Neuronal stem cell (in vitro differentiated cells): Measurements from ENCODE around the gene MVK.
A peak's percentile ranks its signal among the peaks of the same experiment; 100 is the strongest.

Source experiments
- DNase-seq: peaks from one replicate; pipeline ENCODE4 v3.0.0-alpha.2; 2013; ENCODE audit warnings: low spot score
- H2AFZ ChIP-seq: one replicate; pipeline ENCODE4 v1.6.1; 2013; ENCODE audit warnings: mild to moderate bottlenecking, low read length, inconsistent platforms
- H2AK5ac ChIP-seq: 2 replicates; pipeline ENCODE4 v1.6.1; 2013; ENCODE audit warnings: low read depth, mild to moderate bottlenecking, inconsistent platforms, low read length, moderate library complexity, mixed read lengths
- H2BK120ac ChIP-seq: 2 replicates; pipeline ENCODE4 v1.6.1; 2013; ENCODE audit warnings: low read depth, mild to moderate bottlenecking, inconsistent platforms, low read length, moderate library complexity, mixed read lengths
- H2BK12ac ChIP-seq: one replicate; pipeline ENCODE4 v1.6.1; 2013; ENCODE audit warnings: low read length, inconsistent platforms
- H2BK15ac ChIP-seq: 2 replicates; pipeline ENCODE4 v1.6.1; 2013; ENCODE audit warnings: mild to moderate bottlenecking, low read length, inconsistent platforms, mixed read lengths
- H2BK5ac ChIP-seq: one replicate; pipeline ENCODE4 v1.6.1; 2013; ENCODE audit warnings: inconsistent platforms, mild to moderate bottlenecking, low read length, moderate library complexity
- H3K14ac ChIP-seq: one replicate; pipeline ENCODE4 v1.6.1; 2013; ENCODE audit warnings: low read length, inconsistent platforms
- H3K18ac ChIP-seq: 2 replicates; pipeline ENCODE4 v1.6.1; 2013; ENCODE audit warnings: low read length, inconsistent platforms
- H3K23ac ChIP-seq: 2 replicates; pipeline ENCODE4 v1.6.1; 2013; ENCODE audit warnings: low read depth, mild to moderate bottlenecking, mixed read lengths, low read length, inconsistent platforms; ENCODE audit not compliant: poor library complexity
- H3K27ac ChIP-seq: replicated peaks from 3 replicates; pipeline ENCODE4 v1.5.1; 2013; ENCODE audit warnings: low read length, inconsistent platforms
- H3K27me3 ChIP-seq, 3 experiments: 2 replicates each; pipeline ENCODE4 v1.6.1; 2013; ENCODE audit warnings: low read length in 3 of 3, mild to moderate bottlenecking in 2 of 3, inconsistent platforms in 1 of 3, low read depth in 1 of 3, mixed read lengths in 1 of 3, moderate library complexity in 1 of 3; ENCODE audit not compliant: control insufficient read depth in 3 of 3, insufficient read depth in 3 of 3
- H3K36me3 ChIP-seq, 2 donors: replicated peaks in 1 of 2; 2 replicates each; pipeline ENCODE4 v1.6.1; 2013; ENCODE audit warnings: low read length in 2 of 2; ENCODE audit not compliant: control insufficient read depth in 2 of 2, insufficient read depth in 2 of 2
- H3K4ac ChIP-seq: 2 replicates; pipeline ENCODE4 v1.6.1; 2013; ENCODE audit warnings: inconsistent platforms, mild to moderate bottlenecking, low read length, moderate library complexity
- H3K4me1 ChIP-seq, 2 donors: 1 replicate in 1 of 2; 2 replicates in 1 of 2; pipeline ENCODE4 v1.6.1; 2013; ENCODE audit warnings: low read length in 2 of 2, low read depth in 1 of 2; ENCODE audit not compliant: control insufficient read depth in 2 of 2, insufficient read depth in 1 of 2
- H3K4me2 ChIP-seq: one replicate; pipeline ENCODE4 v1.6.1; 2013; ENCODE audit warnings: mild to moderate bottlenecking, low read length, inconsistent platforms; ENCODE audit not compliant: insufficient read depth, poor library complexity, severe bottlenecking
- H3K4me3 ChIP-seq, 2 donors: 2 replicates each; pipeline ENCODE4 v1.5.1; 2013; ENCODE audit warnings: low read length in 2 of 2, mild to moderate bottlenecking in 2 of 2, inconsistent platforms in 1 of 2, moderate library complexity in 1 of 2
- H3K79me1 ChIP-seq: one replicate; pipeline ENCODE4 v1.6.1; 2013; ENCODE audit warnings: low read depth, mild to moderate bottlenecking, inconsistent platforms, low read length, moderate library complexity
- H3K9ac ChIP-seq: one replicate; pipeline ENCODE4 v1.6.1; 2013; ENCODE audit warnings: mild to moderate bottlenecking, low read depth, low read length, inconsistent platforms; ENCODE audit not compliant: poor library complexity
- H3K9me3 ChIP-seq, 2 donors: replicated peaks in 1 of 2; 2 replicates each; pipeline versions ENCODE3 to v1.6.1; 2013; ENCODE audit warnings: low read length in 2 of 2, mild to moderate bottlenecking in 2 of 2, inconsistent platforms in 1 of 2, low read depth in 1 of 2, mixed read lengths in 1 of 2, moderate library complexity in 1 of 2; ENCODE audit not compliant: control insufficient read depth in 2 of 2, insufficient read depth in 1 of 2
- H4K8ac ChIP-seq: one replicate; pipeline ENCODE4 v1.6.1; 2013; ENCODE audit warnings: low read depth, mild to moderate bottlenecking, inconsistent platforms, low read length, moderate library complexity
- H4K91ac ChIP-seq: one replicate; pipeline ENCODE4 v1.6.1; 2013; ENCODE audit warnings: low read length, low read depth, mild to moderate bottlenecking, inconsistent platforms; ENCODE audit not compliant: poor library complexity
- WGBS, 2 donors: extraction: QIAGEN DNeasy Blood & Tissue Kit; methylation state at CpG; one replicate each; pipeline ENCODE4 v1.1.7; 2013; ENCODE audit warnings: missing lambda C conversion rate in 2 of 2, mixed read lengths in 1 of 2; ENCODE audit not compliant: insufficient read length in 2 of 2, insufficient replicate concordance in 1 of 2; ENCODE audit errors: extremely low coverage in 2 of 2; 5-methylcytosine and 5-hydroxymethylcytosine counted together

The MVK gene

DNA sequence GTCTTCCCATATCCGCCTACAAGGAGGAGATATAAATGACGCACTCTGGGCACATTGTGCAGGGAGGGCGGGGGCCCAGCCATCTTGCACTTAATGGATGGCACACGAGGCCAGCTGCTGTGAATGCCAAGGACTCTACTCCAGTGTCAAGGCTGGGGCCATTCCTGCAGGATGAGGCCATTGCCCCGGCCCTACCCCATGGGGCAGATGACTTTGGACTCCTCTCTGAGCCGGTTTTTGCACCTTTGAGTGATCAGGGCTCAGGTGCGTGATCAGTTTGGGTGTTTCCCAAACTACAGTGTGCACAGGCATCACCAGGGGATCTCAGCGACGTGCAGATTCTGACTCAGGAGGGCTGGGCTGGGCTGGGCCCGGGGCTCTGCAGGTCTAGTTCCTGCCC lies 16.4 kb upstream of the MVK start:
- Histone ChIP-seq H3K14ac (no peak overlapping the region), H4K91ac (no peak overlapping the region), H3K9ac (no peak overlapping the region), H3K18ac (no peak overlapping the region), H3K9me3 (no peaks in the 10 kb centered on the region), H3K27ac (no peak overlapping the region), H2BK120ac (no peak overlapping the region), H3K4ac (no peak overlapping the region), H3K36me3 (peaks cover 12 to 63% of the 10 kb centered on the region in 2 donors), H2BK5ac (no peak overlapping the region), H2BK15ac (no peak overlapping the region), H3K23ac (no peak overlapping the region), H3K4me2 (no peak overlapping the region), H2AK5ac (no peak overlapping the region), H3K4me3 (no peak overlapping the region), H3K27me3 (no peaks in the 10 kb centered on the region), H2BK12ac (no peak overlapping the region), H2AFZ (no peak overlapping the region), H3K79me1 (no peaks in the 10 kb centered on the region), H4K8ac (no peak overlapping the region), H3K4me1 (peaks cover 0 to 17% of the 10 kb centered on the region in 2 donors)
- WGBS, 2 donors, result no CpG with 5 or more reads among the region's 10 CpGs
- DNase-seq, result no peak

DNA sequence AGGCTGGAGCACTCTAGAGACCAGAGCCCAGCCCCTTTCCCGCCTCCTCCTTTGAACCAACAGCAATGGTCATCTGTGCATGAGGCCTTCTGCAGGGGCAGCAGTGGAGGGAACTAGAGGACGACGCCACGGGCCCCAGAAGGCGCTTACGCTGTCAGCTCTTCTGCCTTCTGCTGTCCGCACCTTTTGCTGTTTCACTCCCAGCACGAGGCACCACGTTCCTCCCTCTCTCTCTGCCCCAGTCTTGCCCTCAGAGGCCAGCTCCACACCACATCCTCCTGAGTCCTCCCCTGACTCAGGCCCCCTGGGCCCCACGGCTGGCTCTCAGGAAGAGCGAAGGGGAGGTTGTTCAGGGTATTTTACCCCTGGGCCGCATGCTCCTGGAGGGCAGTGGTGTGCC lies 15.8 kb upstream of the MVK start:
- Histone ChIP-seq H3K4me3 (no peak overlapping the region), H3K36me3 (peaks cover 16 to 69% of the 10 kb centered on the region in 2 donors), H3K9ac (peak overlapping the region; percentile 24), H2AK5ac (no peak overlapping the region), H2AFZ (no peak overlapping the region), H3K18ac (peak overlapping the region; percentile 66), H2BK5ac (no peak overlapping the region), H3K4ac (no peak overlapping the region), H3K9me3 (peaks cover 0 to 1% of the 10 kb centered on the region in 2 donors), H2BK120ac (no peak overlapping the region), H3K27me3 (no peaks in the 10 kb centered on the region), H3K79me1 (no peaks in the 10 kb centered on the region), H4K8ac (no peak overlapping the region), H2BK12ac (no peak overlapping the region), H2BK15ac (no peak overlapping the region), H3K27ac (no peak overlapping the region), H3K23ac (peak overlapping the region; percentile 11), H3K14ac (peak overlapping the region; percentile 76), H4K91ac (no peak overlapping the region), H3K4me2 (no peak overlapping the region), H3K4me1 (peaks cover 0 to 17% of the 10 kb centered on the region in 2 donors)
- no peak for DNase-seq
- no CpG with 5 or more reads among the region's 12 CpGs for WGBS, 2 donors

DNA sequence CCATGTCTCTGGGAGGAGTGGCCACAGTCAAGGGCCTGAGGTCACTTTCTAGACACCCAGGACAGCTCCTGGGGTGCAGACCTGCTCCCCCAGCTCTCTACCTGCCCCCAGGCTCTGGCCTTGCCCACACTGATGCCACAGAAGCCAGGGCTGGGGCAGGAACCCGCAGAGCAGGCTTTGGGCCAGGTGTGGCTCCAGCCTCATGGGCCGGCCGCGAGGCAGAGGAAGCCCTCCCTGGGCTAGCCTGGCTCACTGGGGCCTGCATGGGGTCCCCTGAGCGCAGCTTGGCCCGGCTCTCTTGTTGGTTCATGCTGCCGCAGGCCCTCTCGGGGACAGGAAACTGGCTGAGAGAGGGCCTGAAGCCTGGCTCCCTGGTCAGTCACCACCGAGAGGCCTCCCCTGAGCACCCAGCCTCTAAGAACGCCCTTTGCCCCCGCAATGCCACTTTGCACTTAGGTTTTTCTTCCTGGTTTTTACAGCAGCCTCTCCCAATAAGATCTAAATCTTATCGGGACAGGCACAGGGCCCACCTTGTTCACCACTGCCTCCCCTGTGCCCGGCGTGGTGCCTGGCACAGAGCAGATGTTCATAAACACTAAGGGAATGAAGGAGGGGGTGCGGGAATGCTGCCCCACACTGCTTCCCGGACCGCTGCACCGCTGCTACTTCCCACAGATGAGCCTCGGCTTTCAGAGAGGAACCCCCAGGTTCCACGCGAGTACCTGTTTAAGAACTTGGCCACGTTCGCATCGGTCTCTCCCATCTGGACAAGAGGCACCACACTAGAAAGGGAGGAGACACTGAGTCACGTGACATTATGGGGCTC lies 15.0 kb upstream of the MVK start:
- no peak for DNase-seq
- Histone ChIP-seq H3K4ac (no peak overlapping the region), H2AK5ac (no peak overlapping the region), H2AFZ (no peak overlapping the region), H4K8ac (no peak overlapping the region), H3K27me3 (no peaks in the 10 kb centered on the region), H2BK15ac (no peak overlapping the region), H3K14ac (no peak overlapping the region), H3K9ac (peak overlapping the region; percentile 12), H3K27ac (no peak overlapping the region), H3K79me1 (no peaks in the 10 kb centered on the region), H3K9me3 (peaks cover 0 to 3% of the 10 kb centered on the region in 2 donors), H2BK5ac (no peak overlapping the region), H3K4me3 (no peak overlapping the region), H3K23ac (peak overlapping the region; percentile 11), H3K18ac (peak overlapping the region; percentile 66), H3K36me3 (peaks cover 21 to 77% of the 10 kb centered on the region in 2 donors), H2BK120ac (no peak overlapping the region), H2BK12ac (peak overlapping the region; percentile 75), H3K4me2 (no peak overlapping the region), H4K91ac (no peak overlapping the region), H3K4me1 (peaks cover 0 to 14% of the 10 kb centered on the region in 2 donors)
- no CpG with 5 or more reads among the region's 25 CpGs for WGBS, 2 donors

DNA sequence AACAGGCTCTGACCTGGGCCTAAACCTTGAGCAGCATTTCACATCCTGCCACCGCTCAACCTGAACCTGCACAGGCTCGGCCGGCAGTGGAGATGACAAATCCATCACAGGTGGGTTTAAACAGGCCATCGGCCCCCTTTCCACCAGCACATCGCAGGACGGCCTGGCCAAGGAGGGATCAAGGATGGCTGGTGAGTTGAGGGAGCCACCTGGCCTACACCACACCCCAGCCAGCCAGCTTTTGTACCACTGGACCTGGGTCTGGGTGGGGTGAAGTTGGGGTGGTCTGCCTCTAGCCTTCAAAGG lies 14.4 kb upstream of the MVK start:
- no peaks in the 10 kb centered on the region for H3K79me1 ChIP-seq
- peak overlapping the region; percentile 13 for H3K9ac ChIP-seq
- H3K23ac ChIP-seq, result no peak overlapping the region
- H2BK120ac ChIP-seq, result no peak overlapping the region
- no peak overlapping the region for H2AFZ ChIP-seq
- no peak overlapping the region for H4K91ac ChIP-seq
- H3K4me1 ChIP-seq, result peaks cover 0 to 9% of the 10 kb centered on the region in 2 donors
- DNase-seq, result no peak
- no peak overlapping the region for H2BK15ac ChIP-seq
- WGBS, 2 donors, result no CpG with 5 or more reads among the region's 6 CpGs
- no peak overlapping the region for H2BK5ac ChIP-seq
- H3K27ac ChIP-seq, result no peak overlapping the region
- H3K4me3 ChIP-seq, result no peak overlapping the region
- H3K14ac ChIP-seq, result no peak overlapping the region
- no peak overlapping the region for H4K8ac ChIP-seq
- no peaks in the 10 kb centered on the region for H3K27me3 ChIP-seq
- H3K4ac ChIP-seq, result peak overlapping the region; percentile 17
- no peak overlapping the region for H3K18ac ChIP-seq
- peaks cover 0 to 3% of the 10 kb centered on the region in 2 donors for H3K9me3 ChIP-seq
- H3K36me3 ChIP-seq, result peaks cover 24 to 83% of the 10 kb centered on the region in 2 donors
- H2BK12ac ChIP-seq, result peak overlapping the region; percentile 75
- no peak overlapping the region for H2AK5ac ChIP-seq
- no peak overlapping the region for H3K4me2 ChIP-seq
